Amniotic epithelial cell (primary cell): ENCODE data around the gene RASSF8.

Experiments used
- DNase-seq: peaks from one replicate; pipeline ENCODE4 v3.0.0-alpha.2; 2010; ENCODE audit warnings: low read depth

RASSF8 gene

GRCh38 chr12:26028953-26029735, 70.7 kb downstream of the RASSF8 start:
- DNase-seq: peak; percentile 52

- no peak for DNase-seq
Measured at GRCh38 chr12:26029736-26030022, 71.2 kb downstream of the RASSF8 start.

DNA sequence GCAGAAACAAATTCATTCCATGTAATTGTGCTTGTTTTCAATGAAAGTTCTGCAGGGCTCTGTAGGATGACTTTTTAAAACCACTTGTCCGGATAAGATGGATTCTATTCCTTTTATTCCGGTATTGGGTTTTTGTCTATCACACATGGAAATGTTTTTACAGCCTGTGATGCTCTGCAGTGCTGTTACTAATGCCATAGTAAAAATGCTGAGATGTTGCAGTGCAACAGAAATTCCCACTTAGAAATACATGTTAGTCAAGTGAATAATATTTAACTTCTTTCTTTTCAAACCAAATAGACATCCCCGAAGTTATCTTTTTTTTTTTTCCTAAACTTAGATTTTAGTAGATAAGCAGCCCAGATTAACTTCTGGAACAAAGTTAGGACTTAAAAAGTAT, 71.9 kb downstream of the RASSF8 start:
- DNase-seq: no peak

DNA sequence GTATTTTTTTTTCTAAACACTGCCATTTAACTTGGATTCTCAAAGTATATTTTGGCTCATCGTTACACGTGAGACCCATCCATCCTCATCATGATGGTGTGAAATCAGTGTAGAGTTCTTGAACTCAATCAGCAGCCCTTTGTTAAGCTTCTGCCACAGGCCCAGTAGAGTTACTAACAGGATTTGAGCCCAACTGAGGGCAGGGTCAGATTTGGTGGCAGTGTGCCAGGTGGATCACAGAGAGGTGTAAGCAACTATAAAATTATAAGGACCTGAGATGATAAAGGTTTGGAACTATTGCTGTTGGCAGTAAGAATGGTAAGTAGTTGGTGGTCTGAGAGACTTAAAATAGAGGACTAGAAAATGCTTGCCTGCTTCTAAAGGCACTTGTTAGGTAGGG, 72.8 kb downstream of the RASSF8 start:
- no peak for DNase-seq

DNA sequence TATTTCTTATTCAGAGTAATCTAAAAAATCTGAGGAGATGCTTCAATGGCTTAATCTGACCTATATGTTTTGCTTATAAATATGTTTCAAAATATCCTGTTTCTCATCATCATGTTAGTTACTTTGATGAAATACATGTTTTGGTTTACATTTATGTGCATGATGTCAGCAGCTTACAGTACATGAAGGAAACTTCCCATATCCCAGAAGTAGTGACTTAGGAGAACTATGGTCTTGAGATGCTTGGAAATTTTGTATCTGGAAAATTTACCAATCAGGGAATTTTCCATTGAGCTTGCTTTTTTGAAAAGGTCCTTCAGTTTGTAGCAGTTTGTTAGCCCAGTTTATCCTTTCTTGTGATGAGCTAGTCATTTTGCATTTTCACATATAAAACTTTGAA, 73.3 kb downstream of the RASSF8 start:
- DNase-seq: no peak

- DNase-seq: no peak
Measured at GRCh38 chr12:26032290-26032689, 73.8 kb downstream of the RASSF8 start.

GRCh38 chr12:26032719-26033241, 74.3 kb downstream of the RASSF8 start:
- DNase-seq: peak; percentile 46

GRCh38 chr12:26034371-26035142, 76.1 kb downstream of the RASSF8 start:
- peak; percentile 72 for DNase-seq

DNA sequence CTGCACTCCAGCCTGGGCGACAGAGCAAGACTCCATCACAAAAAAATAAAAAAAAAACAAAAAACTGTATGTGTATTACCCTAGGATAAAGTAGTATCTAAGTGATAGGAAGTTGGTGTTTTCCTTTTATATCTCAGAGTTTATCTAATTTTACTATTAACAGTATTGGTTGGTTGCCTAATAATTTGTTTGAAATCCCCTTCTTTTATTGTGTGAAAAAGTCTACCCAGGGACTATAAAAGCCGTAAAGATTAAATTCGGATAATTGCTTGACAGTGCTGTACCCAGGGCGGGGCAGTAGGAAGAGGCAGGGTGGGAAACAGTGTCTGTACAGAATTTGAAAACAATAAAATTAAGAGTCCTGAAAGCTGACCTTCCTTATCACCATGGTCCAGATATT, 78.4 kb downstream of the RASSF8 start:
- no peak for DNase-seq

DNA sequence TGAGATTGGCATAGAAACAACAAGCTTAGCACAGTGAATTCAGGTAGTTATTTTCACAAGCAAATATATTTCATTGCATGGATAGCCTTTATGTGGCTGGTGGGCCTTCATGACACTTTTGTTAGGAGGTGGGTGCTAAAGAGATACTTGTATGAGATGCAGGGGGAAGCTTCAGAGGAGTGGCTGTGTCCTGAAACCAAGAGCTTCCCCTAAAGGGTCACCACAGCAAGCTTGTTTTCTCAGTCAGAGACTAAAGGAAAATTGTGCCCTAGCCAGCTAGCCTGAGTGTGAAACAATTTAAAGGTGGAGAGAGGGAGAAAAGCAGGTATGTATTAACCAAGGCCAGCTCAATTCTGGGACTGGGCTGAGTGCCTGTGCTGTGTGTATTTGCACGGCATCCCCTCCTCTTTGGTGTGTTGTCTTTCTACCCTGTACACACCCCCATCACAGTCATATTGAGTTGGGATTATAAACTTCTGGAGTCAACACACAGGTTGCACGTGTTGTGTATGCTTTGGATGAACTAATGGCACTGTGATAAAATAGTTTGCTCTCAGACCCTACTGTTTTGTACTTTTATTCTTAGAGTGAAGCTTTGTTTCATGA, 79.2 kb downstream of the RASSF8 start:
- no peak for DNase-seq

GRCh38 chr12:26042645-26043044, 84.2 kb downstream of the RASSF8 start:
- no peak for DNase-seq

GRCh38 chr12:26043135-26044006, 84.9 kb downstream of the RASSF8 start:
- DNase-seq: no peak

GRCh38 chr12:26044007-26044394, 85.5 kb downstream of the RASSF8 start:
- DNase-seq: no peak

- DNase-seq: no peak
Measured at GRCh38 chr12:26044592-26044991, 86.1 kb downstream of the RASSF8 start.

DNA sequence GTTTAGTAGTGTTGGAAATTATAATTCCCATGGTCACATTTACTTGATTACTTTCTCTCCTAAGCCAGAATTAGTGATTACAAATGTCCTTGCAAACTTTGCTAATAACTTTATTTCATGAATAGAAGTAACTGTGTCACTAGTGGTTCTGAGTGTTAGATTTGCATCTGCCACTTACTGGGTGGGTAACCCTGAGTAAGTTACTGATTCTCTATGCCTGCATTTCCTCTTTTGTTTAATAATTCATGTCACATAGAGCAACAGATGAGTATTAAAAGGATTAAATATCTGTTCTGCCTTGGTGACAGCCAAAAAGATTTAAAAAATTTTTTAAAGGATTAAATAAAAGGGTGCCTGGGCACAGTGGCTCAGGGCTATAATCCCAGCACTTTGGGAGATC, 87.7 kb downstream of the RASSF8 start:
- no peak for DNase-seq

GRCh38 chr12:26046906-26047305, 88.4 kb downstream of the RASSF8 start:
- DNase-seq: no peak

DNA sequence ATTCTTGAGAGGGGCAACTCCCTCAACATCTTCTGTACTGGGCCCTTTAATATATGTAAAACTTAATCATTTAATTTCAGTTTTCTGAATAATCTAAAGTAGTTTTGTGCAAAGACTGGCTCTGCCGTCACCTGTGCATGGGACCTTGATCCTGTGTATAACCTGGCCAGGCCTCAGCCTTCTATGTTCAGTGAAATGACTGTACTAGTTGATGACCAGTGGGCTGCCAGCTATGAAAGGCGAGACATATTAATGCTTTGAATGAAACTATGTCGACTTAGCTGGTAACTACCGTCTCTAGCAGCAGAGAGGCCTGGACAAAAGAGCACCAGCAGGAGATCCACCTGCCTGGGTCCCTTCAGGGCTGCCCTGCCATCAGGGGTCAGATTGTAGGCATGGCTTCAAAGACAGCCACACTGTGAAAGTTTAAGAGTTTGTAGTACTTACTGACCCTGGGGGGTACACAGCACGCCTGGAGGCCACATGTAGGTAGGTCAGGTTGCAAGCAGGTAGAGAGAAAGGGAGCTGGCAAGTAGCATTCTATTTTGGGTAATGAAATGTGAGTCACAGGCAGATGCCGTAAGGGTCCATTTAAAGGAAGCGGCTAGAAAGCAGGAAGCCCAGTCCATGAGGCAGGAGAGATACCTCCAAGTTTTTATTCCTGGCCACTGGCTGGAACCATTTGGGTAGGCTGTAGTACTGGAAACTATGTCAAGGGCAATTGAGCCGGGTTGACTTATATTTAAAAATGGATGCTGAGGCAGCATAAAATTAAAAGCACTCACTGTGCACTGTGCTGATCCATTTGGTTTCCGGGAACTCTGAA, 89.1 kb downstream of the RASSF8 start:
- DNase-seq: no peak

GRCh38 chr12:26052652-26053051, 94.2 kb downstream of the RASSF8 start:
- no peak for DNase-seq

- no peak for DNase-seq
Measured at GRCh38 chr12:26054383-26054782, 95.9 kb downstream of the RASSF8 start.

- DNase-seq: no peak
Measured at GRCh38 chr12:26055087-26055486, 96.6 kb downstream of the RASSF8 start.

- DNase-seq: no peak
Measured at GRCh38 chr12:26056335-26056734, 97.9 kb downstream of the RASSF8 start.
